Activated effector memory CD4-positive, alpha-beta T cell treated with Interleukin-2 at 50 U/mL for 16 hours (primary cell): ENCODE measurements around the gene NFATC2.

Experiments used
- DNase-seq: peaks from one replicate; pipeline ENCODE4 v3.0.0-alpha.2; 2020

NFATC2 gene

GRCh38 chr20:51447097-51447764, 95.3 kb downstream of the NFATC2 start:
- DNase-seq, result no peak

- no peak for DNase-seq
These were observed 95.9 kb downstream of the NFATC2 start for GRCh38 chr20:51446656-51447055.

GRCh38 chr20:51446230-51446629, 96.3 kb downstream of the NFATC2 start:
- DNase-seq, result no peak

GRCh38 chr20:51445591-51445990, 96.9 kb downstream of the NFATC2 start:
- no peak for DNase-seq

GRCh38 chr20:51444922-51445438, 97.5 kb downstream of the NFATC2 start:
- no peak for DNase-seq

GRCh38 chr20:51444467-51444866, 98.1 kb downstream of the NFATC2 start:
- DNase-seq, result no peak

GRCh38 chr20:51442602-51443001, 99.9 kb downstream of the NFATC2 start:
- no peak for DNase-seq

- DNase-seq, result no peak
These were observed 101.9 kb downstream of the NFATC2 start for GRCh38 chr20:51440589-51440988.

- DNase-seq, result no peak
These were observed 103.3 kb downstream of the NFATC2 start for GRCh38 chr20:51439160-51439689.

GRCh38 chr20:51438136-51438535, 104.4 kb downstream of the NFATC2 start:
- no peak for DNase-seq

GRCh38 chr20:51437182-51437924, 105.2 kb downstream of the NFATC2 start:
- DNase-seq, result no peak

GRCh38 chr20:51434580-51435247, 107.8 kb downstream of the NFATC2 start:
- no peak for DNase-seq

GRCh38 chr20:51434026-51434425, 108.5 kb downstream of the NFATC2 start:
- DNase-seq, result no peak

GRCh38 chr20:51432875-51433274, 109.6 kb downstream of the NFATC2 start:
- DNase-seq, result no peak

GRCh38 chr20:51432251-51432784, 110.2 kb downstream of the NFATC2 start:
- DNase-seq, result no peak

GRCh38 chr20:51431321-51431720, 111.2 kb downstream of the NFATC2 start:
- no peak for DNase-seq

- no peak for DNase-seq
These were observed 112.1 kb downstream of the NFATC2 start for GRCh38 chr20:51430198-51430950.

GRCh38 chr20:51429696-51430095, 112.8 kb downstream of the NFATC2 start:
- no peak for DNase-seq

GRCh38 chr20:51429144-51429482, 113.4 kb downstream of the NFATC2 start:
- no peak for DNase-seq

- DNase-seq, result no peak
These were observed 113.9 kb downstream of the NFATC2 start for GRCh38 chr20:51428401-51429143.

- no peak for DNase-seq
These were observed 114.7 kb downstream of the NFATC2 start for GRCh38 chr20:51427651-51428291.
